HG03108 (cell line): Measurements from ENCODE around the gene NMT2.

Experiments
- ATAC-seq: cut with Tn5 transposase; IDR thresholded peaks from one replicate; pipeline ENCODE4 v1.9.1; 2021; ENCODE audit warnings: moderate library complexity; ENCODE audit not compliant: unreplicated experiment

Gene NMT2

GRCh38 chr10:15182540-15183207 lies 14.2 kb upstream of the NMT2 start:
- no peak for ATAC-seq

GRCh38 chr10:15181576-15182156 lies 13.2 kb upstream of the NMT2 start:
- no peak for ATAC-seq

GRCh38 chr10:15180736-15181135 lies 12.2 kb upstream of the NMT2 start:
- no peak for ATAC-seq

GRCh38 chr10:15176269-15176668 lies 7.8 kb upstream of the NMT2 start:
- no peak for ATAC-seq

- no peak for ATAC-seq
Measured at GRCh38 chr10:15175587-15175986, 7.1 kb upstream of the NMT2 start.

- ATAC-seq = no peak
Measured at GRCh38 chr10:15172306-15172840, 3.9 kb upstream of the NMT2 start.

- ATAC-seq = no peak
Measured at GRCh38 chr10:15169555-15170401, 1.3 kb upstream of the NMT2 start.

- peak; percentile 36 for ATAC-seq
Measured at GRCh38 chr10:15168786-15169554, 477 bp upstream of the NMT2 start.

- peak; percentile 30 for ATAC-seq
Measured at GRCh38 chr10:15167411-15168290, 842 bp downstream of the NMT2 start.

- no peak for ATAC-seq
Measured at GRCh38 chr10:15166325-15166724, 2.2 kb downstream of the NMT2 start.

- ATAC-seq = no peak
Measured at GRCh38 chr10:15163253-15163828, 5.2 kb downstream of the NMT2 start.

- ATAC-seq = no peak
Measured at GRCh38 chr10:15158972-15159371, 9.5 kb downstream of the NMT2 start.

GRCh38 chr10:15158448-15158847 lies 10.0 kb downstream of the NMT2 start:
- ATAC-seq = no peak

- no peak for ATAC-seq
Measured at GRCh38 chr10:15155978-15156656, 12.4 kb downstream of the NMT2 start.

- ATAC-seq = no peak
Measured at GRCh38 chr10:15152556-15152955, 15.9 kb downstream of the NMT2 start.

- no peak for ATAC-seq
Measured at GRCh38 chr10:15150563-15150962, 17.9 kb downstream of the NMT2 start.

GRCh38 chr10:15149042-15149771 lies 19.3 kb downstream of the NMT2 start:
- no peak for ATAC-seq

GRCh38 chr10:15147594-15148392 lies 20.7 kb downstream of the NMT2 start:
- no peak for ATAC-seq
